ENCODE results near the gene POU3F1.

Gene POU3F1

GRCh38 chr1:38027201-38028104 is 19.1 kb downstream of the POU3F1 start:
- DNase-seq = no peak

GRCh38 chr1:38026592-38027200 is 19.9 kb downstream of the POU3F1 start:
- DNase-seq = no peak

GRCh38 chr1:38025664-38026063 is 20.9 kb downstream of the POU3F1 start:
- no peak for DNase-seq

GRCh38 chr1:38025233-38025632 is 21.4 kb downstream of the POU3F1 start:
- DNase-seq = no peak

- no peak for DNase-seq
Observed at GRCh38 chr1:38022810-38023209, 23.8 kb downstream of the POU3F1 start.

- no peak for DNase-seq
Observed at GRCh38 chr1:38021969-38022368, 24.6 kb downstream of the POU3F1 start.

- DNase-seq = no peak
Observed at GRCh38 chr1:38020396-38020795, 26.2 kb downstream of the POU3F1 start.

GRCh38 chr1:38018864-38019343 is 27.7 kb downstream of the POU3F1 start:
- peak in 1 of 2 experiments; percentile 8 for DNase-seq

GRCh38 chr1:38015978-38016725 is 30.4 kb downstream of the POU3F1 start:
- no peak for DNase-seq

GRCh38 chr1:38014724-38015424 is 31.7 kb downstream of the POU3F1 start:
- DNase-seq = no peak

GRCh38 chr1:38014171-38014570 is 32.4 kb downstream of the POU3F1 start:
- DNase-seq = no peak

GRCh38 chr1:38013227-38013622 is 33.4 kb downstream of the POU3F1 start:
- DNase-seq = no peak

GRCh38 chr1:38012363-38013226 is 34.0 kb downstream of the POU3F1 start, which contains the start of gene UTP11:
Gene UTP11, plus strand, starts transcription at chr1:38012734. Its CDS starts 69 bp downstream, at chr1:38012803.
- DNase-seq = peak; percentile 97

- DNase-seq = no peak
Observed at GRCh38 chr1:38009841-38010180, 36.8 kb downstream of the POU3F1 start.

- DNase-seq = no peak
Observed at GRCh38 chr1:38009088-38009840, 37.3 kb downstream of the POU3F1 start.

- no peak for DNase-seq
Observed at GRCh38 chr1:38006008-38006828, 40.4 kb downstream of the POU3F1 start.

- peak in 1 of 2 experiments; percentile 9 for DNase-seq
Observed at GRCh38 chr1:38005195-38006007, 41.2 kb downstream of the POU3F1 start, which contains the start of gene FHL3. Gene FHL3, minus strand, starts transcription at chr1:38005514. Its CDS starts 6,102 bp downstream, at chr1:37999412.

- no peak for DNase-seq
Observed at GRCh38 chr1:38004284-38005108, 42.1 kb downstream of the POU3F1 start.

All from NCI-H1930 (cell line).